HG02571 (cell line): ENCODE results near the gene ADAMTS3.

Source experiments
- ATAC-seq: cut with Tn5 transposase; IDR thresholded peaks from one replicate; pipeline ENCODE4 v1.9.1; 2021; ENCODE audit warnings: mild to moderate bottlenecking, moderate library complexity; ENCODE audit not compliant: unreplicated experiment

The ADAMTS3 gene

DNA sequence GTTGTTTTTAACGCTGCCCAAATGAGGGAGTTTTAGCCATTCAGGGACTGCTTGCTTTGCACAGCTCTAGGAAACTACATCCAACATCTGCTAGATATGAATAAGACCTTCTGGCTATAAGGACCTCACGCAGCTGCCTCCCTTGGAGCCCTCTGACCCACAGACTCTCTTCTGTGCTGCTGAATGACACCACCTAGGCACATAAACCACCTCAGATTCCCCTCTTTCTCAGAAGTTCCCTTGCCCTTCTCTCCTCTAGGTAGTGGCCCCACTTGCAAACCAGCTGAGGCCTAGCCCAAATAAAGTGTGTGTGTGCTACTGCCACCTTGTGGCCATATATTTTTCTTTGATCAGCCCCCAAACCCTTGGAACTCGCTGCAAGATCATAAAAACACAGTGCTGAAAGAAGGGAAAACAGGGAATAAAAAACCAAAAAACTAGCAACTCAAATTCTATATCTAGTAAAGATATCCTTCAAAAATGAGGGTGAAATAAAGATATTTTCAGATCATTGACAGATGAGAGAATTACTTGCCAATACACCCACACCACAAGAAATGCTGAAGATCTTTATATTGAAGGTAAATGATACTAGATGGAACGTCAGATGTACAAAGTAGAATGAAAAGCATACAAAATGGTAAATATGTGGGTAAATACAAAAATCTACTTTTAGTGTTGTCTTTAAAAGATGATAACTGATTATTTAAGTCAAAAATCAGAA, 265.9 kb downstream of the ADAMTS3 start:
- ATAC-seq = peak; percentile 98

DNA sequence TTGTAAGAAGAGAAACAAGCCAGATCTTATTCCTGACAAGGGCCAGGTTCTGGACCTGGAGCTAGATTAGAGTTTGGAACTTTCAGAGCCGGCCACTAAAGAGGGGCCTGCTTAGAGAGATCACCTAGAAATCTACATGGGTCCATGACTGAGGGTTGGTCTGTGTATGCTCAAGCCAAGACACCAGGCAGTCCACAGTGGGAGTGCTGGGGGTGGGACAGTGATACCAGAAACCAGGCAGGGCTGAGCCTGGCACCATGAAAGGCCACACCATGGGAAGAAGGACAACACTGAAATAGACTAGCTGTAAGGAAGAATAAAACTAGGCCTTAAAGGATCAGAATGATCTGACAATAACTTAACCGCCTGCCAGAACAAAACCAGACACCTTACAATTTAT, 267.3 kb downstream of the ADAMTS3 start:
- no peak for ATAC-seq

DNA sequence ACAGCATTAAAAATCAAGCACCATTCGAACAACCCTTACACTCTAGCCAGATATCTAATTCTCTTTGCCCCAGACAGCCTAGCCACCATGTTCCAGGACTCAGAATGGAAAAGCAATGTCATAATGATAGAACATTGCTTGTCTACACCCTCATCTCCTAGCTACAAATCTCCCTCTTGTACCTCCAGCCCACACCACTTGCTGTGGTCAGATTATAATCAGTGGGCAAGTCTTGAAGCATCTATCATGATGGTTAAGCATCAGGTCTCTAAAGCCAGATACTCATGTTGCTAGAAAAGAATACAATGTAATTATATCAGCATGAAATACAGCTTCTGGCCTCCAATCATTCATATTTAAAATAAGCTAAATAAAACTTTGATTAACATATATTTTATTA, 268.9 kb downstream of the ADAMTS3 start:
- ATAC-seq = no peak

DNA sequence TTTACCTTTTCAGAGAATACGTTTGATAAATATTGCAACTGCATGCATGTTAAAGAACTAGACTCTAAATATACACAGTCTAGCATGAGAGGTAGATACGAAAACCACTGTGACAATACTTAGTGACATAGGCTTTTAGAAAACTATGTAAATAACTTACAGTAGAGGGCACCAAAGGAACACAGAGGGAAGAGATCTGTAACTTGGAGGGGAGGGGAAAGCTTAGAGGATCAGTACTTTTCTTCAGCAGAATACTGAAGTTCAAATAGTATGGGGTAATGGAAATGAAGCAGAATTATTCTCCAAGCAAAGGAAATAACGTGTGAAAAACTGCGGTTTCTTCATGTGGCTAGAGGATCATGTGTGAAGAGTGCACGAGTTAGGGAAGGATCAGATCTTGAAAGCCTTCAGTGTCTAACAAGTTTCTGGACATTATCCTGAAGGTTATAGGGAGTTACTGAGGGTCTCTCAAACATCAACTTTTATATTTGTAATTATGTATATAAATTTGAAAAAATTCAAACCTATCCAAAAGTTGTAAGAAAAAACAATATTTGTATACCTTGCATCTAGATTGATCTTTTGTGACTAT, 273.0 kb downstream of the ADAMTS3 start:
- ATAC-seq = peak; percentile 61

DNA sequence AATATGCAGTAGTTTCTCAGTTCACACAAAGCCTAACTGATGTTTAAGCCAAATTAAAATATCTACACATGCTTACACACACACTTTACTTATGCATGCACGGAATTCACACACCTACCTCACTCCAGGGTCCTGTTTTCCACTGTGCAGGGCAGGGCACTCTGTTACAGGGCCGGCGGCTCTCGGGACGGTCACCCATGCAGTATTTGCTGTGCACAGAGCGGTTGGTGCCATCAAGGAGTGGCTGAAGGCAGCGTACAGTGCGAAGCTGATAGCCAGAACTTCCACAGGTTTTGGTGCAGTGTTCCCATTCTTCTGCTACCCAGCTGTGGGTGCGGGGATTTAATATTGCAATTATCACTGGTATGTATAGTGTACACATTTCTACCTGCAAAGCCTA, 278.3 kb downstream of the ADAMTS3 start:
- no peak for ATAC-seq

DNA sequence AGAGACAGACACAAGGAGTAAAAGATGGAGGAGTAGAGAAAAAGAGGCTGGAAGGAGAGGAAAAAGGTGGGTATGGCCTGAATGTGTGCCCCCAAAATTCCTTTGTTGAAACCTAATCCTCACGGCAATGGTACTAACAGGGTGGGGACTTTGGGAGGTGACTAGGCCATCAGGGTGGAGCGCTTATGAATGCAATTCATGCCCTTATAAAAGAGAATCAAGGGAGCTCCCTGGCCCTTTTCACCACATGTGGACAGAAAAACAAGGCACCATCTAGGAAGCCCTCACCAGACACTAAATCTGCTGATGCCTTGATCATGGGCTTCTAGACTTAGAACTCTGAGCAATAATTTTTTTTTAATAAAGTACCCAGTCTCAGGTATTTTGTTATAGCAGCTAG, 282.1 kb downstream of the ADAMTS3 start:
- ATAC-seq = no peak

DNA sequence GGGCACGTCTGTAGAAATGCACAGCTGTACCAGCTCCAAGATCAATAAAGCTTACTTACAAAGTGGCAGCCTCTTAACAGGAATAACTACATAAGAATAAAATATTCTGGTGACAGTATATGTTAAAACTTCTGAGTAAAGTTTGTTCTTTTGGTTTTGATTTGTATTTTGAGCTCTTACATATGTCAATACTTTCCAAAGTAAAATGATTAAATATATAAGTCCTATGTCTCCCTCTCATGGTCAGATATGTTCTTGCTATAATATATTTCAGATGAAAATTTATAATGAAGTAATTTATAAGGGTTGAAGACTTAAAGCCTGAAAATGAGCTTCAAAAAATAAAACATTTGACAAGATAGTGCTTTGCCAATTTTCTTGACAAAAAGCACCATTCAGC, 282.8 kb downstream of the ADAMTS3 start:
- ATAC-seq = no peak

DNA sequence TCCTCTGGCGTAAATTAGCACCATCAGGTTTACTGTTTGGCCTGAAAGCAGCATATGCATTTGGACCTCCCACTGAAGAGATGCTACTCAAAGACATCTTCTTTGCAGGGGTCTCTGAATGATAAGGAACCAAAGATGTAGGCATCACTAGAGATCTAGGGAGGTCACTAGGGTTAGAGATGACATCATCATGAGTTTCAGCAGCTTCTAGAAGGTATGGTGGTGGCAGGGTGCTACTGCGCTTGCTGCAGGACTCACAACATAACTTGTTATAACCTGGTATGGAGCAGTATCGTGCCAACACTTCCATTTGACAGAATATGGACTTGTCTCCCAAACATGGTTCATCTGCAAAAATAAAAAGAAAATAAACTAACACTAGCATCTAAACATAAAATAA, 285.7 kb downstream of the ADAMTS3 start:
- ATAC-seq = no peak

DNA sequence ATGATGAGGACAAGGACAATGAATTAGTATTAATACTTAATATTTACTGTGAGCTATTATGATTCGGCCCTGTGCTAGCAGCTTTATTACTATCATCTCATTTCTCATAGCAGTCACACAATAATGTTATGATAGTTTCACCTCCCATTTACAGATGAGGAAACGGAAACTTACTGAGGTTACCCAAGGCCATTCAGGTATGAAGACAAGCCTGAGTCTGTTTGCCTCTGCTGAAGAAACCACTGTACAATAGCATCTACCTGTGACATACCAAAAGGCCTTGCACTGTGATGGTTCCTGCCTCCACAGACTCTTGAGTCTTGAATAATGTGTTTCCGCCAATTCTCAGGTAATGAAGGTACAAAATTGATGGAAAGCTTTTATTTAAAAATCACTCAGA, 288.8 kb downstream of the ADAMTS3 start:
- ATAC-seq = no peak

DNA sequence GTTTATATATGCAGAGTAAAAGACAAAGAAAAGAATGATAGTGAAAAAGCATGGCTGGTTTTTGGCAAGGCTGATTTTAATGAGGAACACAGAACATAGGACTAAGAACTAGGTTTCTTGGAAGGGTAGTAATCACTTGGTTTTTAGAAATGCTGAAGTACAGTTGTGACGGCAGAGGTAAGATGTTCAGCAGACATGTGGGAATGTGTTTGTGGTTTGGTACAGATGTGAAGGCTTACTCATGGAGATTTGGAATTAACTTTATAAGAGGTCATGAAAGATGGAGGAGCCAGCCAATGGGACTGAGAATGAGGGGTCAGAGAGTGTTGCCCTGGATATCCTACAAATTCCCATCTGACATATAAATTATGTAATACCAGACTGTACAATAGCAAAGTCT, 293.6 kb downstream of the ADAMTS3 start:
- no peak for ATAC-seq

DNA sequence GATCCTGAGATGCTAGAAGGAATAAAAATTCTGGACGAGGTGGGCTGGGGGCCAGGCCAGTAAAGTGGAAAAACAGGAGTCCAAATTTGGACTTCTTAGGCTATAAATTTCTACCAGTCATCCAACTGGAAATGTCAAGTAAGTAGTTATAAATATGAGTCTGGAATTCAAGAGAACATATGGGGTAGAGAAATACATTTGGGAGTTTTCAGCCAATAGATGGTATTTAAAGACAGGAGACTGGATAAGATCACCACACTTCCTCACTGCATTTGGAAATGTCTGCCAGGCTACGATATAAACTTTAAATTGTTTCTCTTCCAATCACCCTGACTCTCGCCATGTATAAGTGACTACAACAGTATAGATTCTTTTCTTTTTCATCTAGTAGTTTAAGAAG, 294.8 kb downstream of the ADAMTS3 start:
- ATAC-seq = no peak

DNA sequence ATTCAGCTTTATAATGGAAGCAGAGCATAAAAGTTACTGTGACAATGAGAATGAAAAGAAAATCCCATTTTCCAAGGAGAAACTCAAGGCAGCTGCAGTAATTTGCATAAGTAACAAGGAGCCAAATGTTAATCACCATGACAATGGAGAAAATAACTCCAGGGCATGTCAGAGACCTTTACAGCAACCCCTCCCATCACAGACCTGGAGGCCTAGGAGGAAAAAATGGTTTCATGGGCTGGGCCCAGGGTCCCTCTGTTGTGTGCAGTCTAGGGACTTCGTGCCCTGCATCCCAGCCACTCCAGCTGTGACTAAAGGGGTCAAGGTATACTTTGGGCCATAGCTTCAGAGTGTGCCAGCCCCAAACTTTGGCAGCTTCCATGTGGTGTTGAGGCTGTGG, 313.8 kb downstream of the ADAMTS3 start:
- no peak for ATAC-seq

DNA sequence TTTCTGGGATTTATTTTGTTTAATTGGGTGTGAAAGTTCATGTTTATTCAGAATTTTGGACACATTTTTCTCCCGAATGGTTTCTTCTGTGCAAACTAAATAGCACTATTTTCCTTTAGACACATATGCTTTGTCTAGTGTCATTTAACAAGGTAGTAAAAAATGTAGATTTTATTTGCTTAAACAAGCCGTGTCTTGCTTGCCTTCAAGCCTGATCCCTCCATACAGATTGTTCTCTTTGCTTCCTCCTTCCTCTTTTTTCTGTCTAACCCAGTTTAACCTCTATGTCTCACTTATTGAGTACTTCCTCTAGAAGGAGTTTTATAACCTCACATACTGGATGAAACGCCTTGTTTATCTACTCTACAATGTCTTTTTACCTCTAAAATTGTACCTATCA, 325.4 kb downstream of the ADAMTS3 start:
- no peak for ATAC-seq

DNA sequence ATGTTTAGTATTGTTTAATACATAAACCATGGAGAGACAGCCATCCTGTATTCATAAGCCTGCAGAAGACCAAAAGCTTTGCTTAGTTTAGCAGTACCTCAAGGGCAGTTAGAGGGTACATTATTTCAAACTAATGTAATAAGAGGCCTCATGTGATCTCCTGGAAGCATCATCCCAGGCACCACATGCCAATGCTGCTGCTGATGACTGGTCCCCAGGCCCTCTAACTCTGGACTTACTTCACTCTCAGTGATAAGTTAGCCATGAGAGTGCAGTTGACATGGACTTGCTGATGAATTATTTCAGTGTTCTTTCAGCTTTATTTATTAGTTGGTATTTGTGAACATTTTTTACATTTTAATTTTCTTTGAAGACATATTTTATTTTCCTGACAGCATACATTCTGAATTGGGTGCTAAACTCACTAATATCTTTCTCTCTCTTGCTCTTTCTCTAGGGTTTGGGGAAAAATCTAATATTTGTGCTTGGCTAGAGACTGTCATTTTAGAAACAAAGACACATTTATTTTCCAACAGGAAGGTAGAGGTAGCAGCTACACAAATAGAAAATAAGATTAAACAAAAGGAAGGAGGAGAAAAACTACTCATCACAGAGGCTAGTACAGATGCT, 329.4 kb downstream of the ADAMTS3 start:
- no peak for ATAC-seq
